ENCODE results near the gene PCDHGA6. TPM values are rescaled to one million over a fixed set of nuclear protein-coding genes. Genes with fewer than 3 reads are reported as not detected.

Gene PCDHGA6
- polyA plus RNA-seq, 1 of the 3 experiments (the other 2 are of a cell fraction) = 1.4 TPM

DNA sequence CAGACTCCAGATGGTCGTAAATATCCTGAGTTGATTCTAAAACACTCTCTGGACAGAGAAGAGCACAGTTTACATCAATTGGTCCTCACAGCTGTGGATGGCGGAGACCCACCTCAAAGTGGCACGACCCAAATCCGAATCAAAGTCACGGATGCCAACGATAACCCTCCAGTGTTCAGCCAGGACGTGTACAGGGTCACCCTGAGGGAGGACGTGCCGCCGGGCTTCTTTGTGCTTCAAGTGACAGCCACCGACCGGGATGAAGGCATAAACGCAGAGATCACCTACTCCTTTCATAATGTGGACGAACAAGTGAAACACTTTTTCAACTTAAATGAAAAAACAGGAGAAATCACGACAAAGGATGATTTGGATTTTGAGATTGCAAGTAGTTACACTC lies 13.0 kb upstream of the PCDHGA6 start:
- no peaks in the 10 kb centered on the region for H4K20me1 ChIP-seq (ENCODE audit: insufficient read depth)
- CTCF ChIA-PET = interaction anchor here (0.6 to 1.1 kb wide), 5 partner anchors 178 to 203 kb away, joined by 3 to 14 read pairs (median 3); partner anchors contain the start of gene PCDHB16
- H3K4me2 ChIP-seq = 0 out of 2 replicates have a peak overlapping the region, but pooled peaks have one; percentile 33
- no peaks in the 10 kb centered on the region for H3K9me2 ChIP-seq
- WGBS (ENCODE audit: low lambda C conversion rate) = 54% methylated on average over 14 of the region's 15 CpGs
- no peak overlapping the region for H3K27ac ChIP-seq (ENCODE audit: low read depth in 2 of 2, low read length in 1 of 2)
- H3K4me3 ChIP-seq (ENCODE audit: low read depth in 2 of 2, low read length in 1 of 2) = peak overlapping the region in 1 of 2 experiments; percentile 42; a peak in 3 of 4 replicates
- no peak overlapping the region for H2AFZ ChIP-seq (ENCODE audit: low read depth)
- POLR2A ChIA-PET = interaction anchor here (0.7 kb wide), 1 partner anchor 203 kb away, joined by 3 read pairs; no protein-coding TSS in a partner anchor
- TF ChIP-seq, protein P1, sequence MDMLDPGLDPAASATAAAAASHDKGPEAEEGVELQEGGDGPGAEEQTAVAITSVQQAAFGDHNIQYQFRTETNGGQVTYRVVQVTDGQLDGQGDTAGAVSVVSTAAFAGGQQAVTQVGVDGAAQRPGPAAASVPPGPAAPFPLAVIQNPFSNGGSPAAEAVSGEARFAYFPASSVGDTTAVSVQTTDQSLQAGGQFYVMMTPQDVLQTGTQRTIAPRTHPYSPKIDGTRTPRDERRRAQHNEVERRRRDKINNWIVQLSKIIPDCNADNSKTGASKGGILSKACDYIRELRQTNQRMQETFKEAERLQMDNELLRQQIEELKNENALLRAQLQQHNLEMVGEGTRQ (IDR thresholded peaks at IDR 0.05; ENCODE audit: borderline replicate concordance, low read depth, low read length) = no peak
- TF ChIP-seq RXRA (IDR thresholded peaks at IDR 0.05; ENCODE audit: borderline replicate concordance, low read depth) (no peak), PBX3 (IDR thresholded peaks at IDR 0.05) (no peak), JUND (IDR thresholded peaks at IDR 0.05) (no peak), GABPA (IDR thresholded peaks at IDR 0.05; ENCODE audit: low read depth) (no peak), RAD21 (IDR thresholded peaks at IDR 0.05; ENCODE audit: low read length) (no peak), SIN3A (IDR thresholded peaks at IDR 0.05; ENCODE audit: borderline replicate concordance, low read depth, low read length) (no peak), EP300 (IDR thresholded peaks at IDR 0.05; ENCODE audit: borderline replicate concordance in 1 of 2, low read depth in 1 of 2, low read length in 1 of 2) (no peak), GATA2 (CRISPR knock-in tag; IDR thresholded peaks at IDR 0.05) (no peak), ZBTB33 (IDR thresholded peaks at IDR 0.05; ENCODE audit: borderline replicate concordance, low read depth) (no peak), REST (IDR thresholded peaks at IDR 0.05; ENCODE audit: low read depth, low read length) (no peak), TAF1 (IDR thresholded peaks at IDR 0.05; ENCODE audit: borderline replicate concordance, low read depth, low read length) (no peak), FOXJ3 (CRISPR knock-in tag; IDR thresholded peaks at IDR 0.05) (no peak), IRF3 (IDR thresholded peaks at IDR 0.05; ENCODE audit: low read depth, low read length) (no peak), SMC3 (IDR thresholded peaks at IDR 0.05; ENCODE audit: low read depth, low read length) (no peak), YY1 (IDR thresholded peaks at IDR 0.05; ENCODE audit: low read depth) (no peak), FOXM1 (IDR thresholded peaks at IDR 0.05; ENCODE audit: low read depth) (no peak), POLR2AphosphoS5 (IDR thresholded peaks at IDR 0.05; ENCODE audit: low read depth, low read length) (no peak)
- TF ChIP-seq, protein P2, sequence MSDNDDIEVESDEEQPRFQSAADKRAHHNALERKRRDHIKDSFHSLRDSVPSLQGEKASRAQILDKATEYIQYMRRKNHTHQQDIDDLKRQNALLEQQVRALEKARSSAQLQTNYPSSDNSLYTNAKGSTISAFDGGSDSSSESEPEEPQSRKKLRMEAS (IDR thresholded peaks at IDR 0.05; ENCODE audit: low read depth) = no peak
- TF ChIP-seq, protein P3, sequence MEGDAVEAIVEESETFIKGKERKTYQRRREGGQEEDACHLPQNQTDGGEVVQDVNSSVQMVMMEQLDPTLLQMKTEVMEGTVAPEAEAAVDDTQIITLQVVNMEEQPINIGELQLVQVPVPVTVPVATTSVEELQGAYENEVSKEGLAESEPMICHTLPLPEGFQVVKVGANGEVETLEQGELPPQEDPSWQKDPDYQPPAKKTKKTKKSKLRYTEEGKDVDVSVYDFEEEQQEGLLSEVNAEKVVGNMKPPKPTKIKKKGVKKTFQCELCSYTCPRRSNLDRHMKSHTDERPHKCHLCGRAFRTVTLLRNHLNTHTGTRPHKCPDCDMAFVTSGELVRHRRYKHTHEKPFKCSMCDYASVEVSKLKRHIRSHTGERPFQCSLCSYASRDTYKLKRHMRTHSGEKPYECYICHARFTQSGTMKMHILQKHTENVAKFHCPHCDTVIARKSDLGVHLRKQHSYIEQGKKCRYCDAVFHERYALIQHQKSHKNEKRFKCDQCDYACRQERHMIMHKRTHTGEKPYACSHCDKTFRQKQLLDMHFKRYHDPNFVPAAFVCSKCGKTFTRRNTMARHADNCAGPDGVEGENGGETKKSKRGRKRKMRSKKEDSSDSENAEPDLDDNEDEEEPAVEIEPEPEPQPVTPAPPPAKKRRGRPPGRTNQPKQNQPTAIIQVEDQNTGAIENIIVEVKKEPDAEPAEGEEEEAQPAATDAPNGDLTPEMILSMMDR (IDR thresholded peaks at IDR 0.05) = no peak
- no peak overlapping the region for H3K9ac ChIP-seq
- H3K27me3 ChIP-seq (ENCODE audit: insufficient read depth) = no peaks in the 10 kb centered on the region
- H3K4me1 ChIP-seq (ENCODE audit: control insufficient read depth in 1 of 2, insufficient read depth in 2 of 2, low read depth in 1 of 2, low read length in 1 of 2) = no peaks in the 10 kb centered on the region
- H3K9me3 ChIP-seq = no peaks in the 10 kb centered on the region; the same call in 1 of the 2 replicates
- no peaks in the 10 kb centered on the region for H3F3A ChIP-seq (replicated peaks; ENCODE audit: insufficient read depth)
- no peak for DNase-seq
- no peaks in the 10 kb centered on the region for H3K79me2 ChIP-seq (ENCODE audit: insufficient read depth)
- peaks cover 0 to 4% of the 10 kb centered on the region in 2 experiments for H3K36me3 ChIP-seq (replicated peaks in 1 of 2; ENCODE audit: control insufficient read depth in 1 of 2, insufficient read depth in 2 of 2, low read length in 1 of 2)
